ENCODE measurements around the gene SLC25A40. TPM values are rescaled to one million over a fixed set of nuclear protein-coding genes. Genes with fewer than 3 reads are reported as not detected.
A peak's percentile ranks its signal among the peaks of the same experiment; 100 is the strongest.
"Not testable (repeated sequence)": the region's sequence is repeated elsewhere in the genome, so short reads cannot be mapped to it uniquely, and the experiment has no call there.

The SLC25A40 gene
- polyA plus RNA-seq, 10 donors: 9.8 to 21.9 (median 15.6) TPM

GRCh38 chr7:87875151-87876039, 765 bp downstream of the SLC25A40 start:
- peak in 1 of 3 donors; percentile 26 for DNase-seq

GRCh38 chr7:87874066-87874465, 2.1 kb downstream of the SLC25A40 start:
- DNase-seq: peak in 1 of 3 donors; percentile 7

- DNase-seq: not testable (repeated sequence)
Measured at GRCh38 chr7:87873328-87873727, 2.8 kb downstream of the SLC25A40 start.

- DNase-seq: no peak
Measured at GRCh38 chr7:87872346-87872745, 3.8 kb downstream of the SLC25A40 start.

GRCh38 chr7:87870471-87870870, 5.7 kb downstream of the SLC25A40 start:
- no peak for DNase-seq

GRCh38 chr7:87866533-87866932, 9.6 kb downstream of the SLC25A40 start:
- DNase-seq: not testable (repeated sequence)

GRCh38 chr7:87866089-87866488, 10.1 kb downstream of the SLC25A40 start:
- DNase-seq: no peak

GRCh38 chr7:87858417-87859100, 17.6 kb downstream of the SLC25A40 start:
- DNase-seq: no peak

- no peak for DNase-seq
Measured at GRCh38 chr7:87853237-87853864, 22.8 kb downstream of the SLC25A40 start.

GRCh38 chr7:87852306-87852705, 23.9 kb downstream of the SLC25A40 start:
- DNase-seq: no peak

- no peak for DNase-seq
Measured at GRCh38 chr7:87850836-87851593, 25.1 kb downstream of the SLC25A40 start.

GRCh38 chr7:87837597-87837996, 38.6 kb downstream of the SLC25A40 start:
- DNase-seq: no peak

- no peak for DNase-seq
Measured at GRCh38 chr7:87833130-87833529, 43.0 kb downstream of the SLC25A40 start.

GRCh38 chr7:87831097-87831496, 45.1 kb downstream of the SLC25A40 start:
- no peak for DNase-seq

GRCh38 chr7:87828383-87828782, 47.8 kb downstream of the SLC25A40 start:
- DNase-seq: not testable (repeated sequence)

GRCh38 chr7:87825369-87825768, 50.8 kb downstream of the SLC25A40 start:
- DNase-seq: not testable (repeated sequence)

- DNase-seq: not testable (repeated sequence)
Measured at GRCh38 chr7:87822056-87822455, 54.1 kb downstream of the SLC25A40 start.

- DNase-seq: no peak
Measured at GRCh38 chr7:87818336-87818735, 57.8 kb downstream of the SLC25A40 start.

GRCh38 chr7:87816389-87816788, 59.8 kb downstream of the SLC25A40 start:
- DNase-seq: no peak

GRCh38 chr7:87810726-87811125, 65.4 kb downstream of the SLC25A40 start:
- DNase-seq: no peak

GRCh38 chr7:87810130-87810529, 66.0 kb downstream of the SLC25A40 start:
- no peak for DNase-seq

GRCh38 chr7:87806150-87806549, 70.0 kb downstream of the SLC25A40 start:
- no peak for DNase-seq
